HG02759 (cell line): Measurements from ENCODE around the gene SPATA6.

Source experiments
- ATAC-seq: cut with Tn5 transposase; IDR thresholded peaks from one replicate; pipeline ENCODE4 v1.9.1; 2021; ENCODE audit warnings: mild to moderate bottlenecking, moderate library complexity; ENCODE audit not compliant: unreplicated experiment

The SPATA6 gene

DNA sequence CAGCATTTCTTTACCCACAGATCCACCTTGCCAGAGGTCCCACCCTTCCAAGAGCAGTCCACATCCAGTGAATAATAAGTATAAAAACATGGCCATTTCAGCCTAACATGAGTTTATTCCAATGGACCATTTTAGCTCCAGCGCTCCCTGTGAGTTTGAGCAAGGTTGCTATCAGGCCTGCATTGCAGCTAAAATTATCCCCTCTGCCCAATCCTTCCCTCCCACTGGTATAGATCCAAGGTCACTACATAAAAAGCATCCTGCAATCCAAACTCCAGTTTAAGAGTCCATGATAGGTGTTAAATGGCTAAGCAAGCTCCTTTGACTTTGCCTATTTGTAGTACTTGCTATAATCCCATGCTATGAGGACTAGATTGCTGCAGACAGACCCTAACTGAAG, 213.9 kb downstream of the SPATA6 start:
- ATAC-seq: no peak

DNA sequence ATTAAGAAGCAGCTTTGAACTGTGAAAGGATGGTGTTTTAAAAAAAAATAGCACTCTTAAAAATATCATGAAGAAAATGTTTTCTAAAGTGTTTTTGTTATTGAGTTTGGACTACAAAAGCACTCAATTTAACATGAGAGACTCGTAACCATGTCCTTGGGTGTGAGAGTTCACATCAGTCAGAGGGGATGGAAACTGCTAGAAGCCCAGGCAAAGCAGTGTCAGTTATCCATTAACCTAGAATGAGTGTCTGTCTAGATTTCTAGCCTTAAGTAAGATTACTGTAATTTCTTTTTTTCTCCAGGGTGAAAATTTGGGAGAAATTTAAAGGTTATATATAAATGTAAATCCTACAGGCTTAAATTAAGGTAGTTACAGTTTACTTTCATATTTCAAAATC, 217.8 kb downstream of the SPATA6 start:
- ATAC-seq: no peak

DNA sequence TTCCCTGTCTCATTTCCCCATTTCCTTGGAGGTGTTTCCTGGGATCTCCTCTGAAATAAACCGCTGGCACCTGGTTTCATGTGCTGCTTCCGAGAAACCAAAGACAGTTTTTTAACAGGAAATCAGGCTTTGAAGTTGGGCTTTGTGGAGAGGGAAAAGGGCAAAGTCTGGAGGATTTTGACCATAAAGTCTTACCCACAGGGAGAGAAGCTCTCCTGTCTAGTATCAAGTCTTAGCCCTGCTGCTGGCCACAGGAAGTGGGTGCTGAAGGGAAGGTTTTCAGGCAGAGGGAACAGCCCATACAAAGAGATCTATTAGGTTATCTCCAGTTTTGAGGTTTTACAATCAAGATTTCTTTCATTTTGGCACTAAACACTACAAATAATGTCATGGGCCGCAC, 220.2 kb downstream of the SPATA6 start:
- ATAC-seq: no peak

DNA sequence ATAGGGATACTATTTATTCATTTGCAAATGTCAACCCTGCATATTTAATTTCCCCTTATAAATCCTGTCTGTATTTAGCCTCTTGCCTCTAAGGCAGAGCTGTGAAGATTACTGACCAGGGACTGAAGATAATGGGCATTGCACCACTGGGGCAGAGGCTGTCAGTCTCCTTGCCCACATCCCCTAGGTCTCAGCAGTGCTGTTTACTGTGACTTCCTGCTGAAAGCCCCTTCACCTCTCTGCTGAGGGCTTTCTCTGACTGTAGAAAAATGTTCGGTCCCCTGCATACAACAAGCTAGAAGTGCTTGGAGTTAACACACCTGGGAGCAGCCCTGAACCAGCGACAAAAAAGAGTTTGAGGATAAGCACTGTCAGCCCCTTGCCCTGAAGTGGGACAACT, 220.7 kb downstream of the SPATA6 start:
- no peak for ATAC-seq

DNA sequence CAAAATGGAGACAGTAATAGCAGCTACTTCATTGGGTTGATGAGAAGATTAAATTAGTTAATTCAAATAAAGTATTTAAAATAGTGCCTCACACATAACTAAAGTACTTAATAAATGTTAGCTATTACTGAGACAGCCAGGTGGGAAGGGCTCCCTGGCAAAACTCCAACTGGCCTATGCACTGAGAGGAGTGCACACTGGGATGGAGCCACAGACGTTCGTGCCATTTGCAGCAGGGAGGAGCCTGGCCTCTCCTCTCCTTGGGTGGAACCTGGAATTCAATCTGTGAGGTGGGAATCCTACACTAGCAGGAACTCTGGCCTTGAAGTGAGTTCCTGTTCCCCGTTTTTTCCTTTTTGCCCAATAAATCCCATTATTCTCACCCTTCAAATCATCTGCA, 221.4 kb downstream of the SPATA6 start:
- ATAC-seq: no peak

DNA sequence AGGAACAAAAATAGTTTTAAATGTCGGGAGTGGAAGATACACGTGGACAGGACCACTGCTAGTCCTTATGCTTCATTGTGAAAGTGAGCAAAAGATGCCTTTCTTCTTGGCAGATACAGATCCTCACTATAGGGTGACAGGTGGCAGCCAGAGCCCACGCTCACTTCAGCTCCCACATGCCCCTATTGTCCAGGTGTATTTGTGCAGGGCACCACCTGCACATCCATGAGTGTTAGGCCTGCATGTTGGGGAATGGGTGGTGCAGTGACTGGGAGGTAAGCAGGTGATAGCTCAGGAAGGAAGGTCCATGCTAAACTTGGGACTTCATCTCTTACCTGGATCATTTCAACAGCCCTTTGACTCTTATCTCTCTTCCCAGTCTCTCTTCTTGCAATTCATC, 222.1 kb downstream of the SPATA6 start:
- ATAC-seq: no peak

DNA sequence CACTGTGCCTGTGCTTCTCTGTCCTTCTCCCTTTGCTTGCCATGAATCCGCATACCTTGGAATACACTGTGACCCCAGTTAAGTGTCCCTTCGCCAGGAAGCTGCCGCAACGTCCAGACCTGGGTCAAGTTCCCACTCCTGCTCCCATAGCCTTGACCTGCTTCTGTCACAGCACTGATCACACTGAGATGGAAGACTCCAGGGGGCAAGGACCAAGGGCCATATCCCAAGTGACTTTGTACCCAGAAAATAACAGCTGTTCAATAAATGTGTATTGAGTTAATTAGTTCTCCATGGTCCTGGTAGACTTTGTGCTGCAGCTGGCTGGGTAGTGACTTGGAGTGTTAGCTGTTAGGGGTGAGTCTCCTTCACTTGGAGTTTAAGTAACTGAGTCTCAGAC, 223.6 kb downstream of the SPATA6 start:
- no peak for ATAC-seq

DNA sequence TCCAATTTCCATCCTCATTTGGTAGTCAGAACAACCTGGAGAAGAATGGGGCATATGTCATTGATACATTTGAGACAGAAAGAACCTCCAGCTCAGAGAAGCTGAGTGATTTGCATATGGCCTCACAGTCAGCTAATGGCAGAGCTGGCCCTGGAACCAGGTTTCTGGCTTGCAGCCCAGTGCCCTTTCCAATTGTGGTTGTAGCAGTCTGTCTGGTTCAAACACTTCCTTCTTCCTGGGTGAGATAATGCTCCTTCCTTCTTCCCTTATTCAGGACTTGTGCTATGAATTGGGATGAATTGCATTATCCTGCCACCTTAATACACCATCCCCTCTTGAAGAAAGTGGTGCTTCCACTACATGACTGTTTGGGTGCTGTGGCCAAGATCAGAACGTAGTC, 225.3 kb downstream of the SPATA6 start:
- ATAC-seq: no peak
